Ovary (tissue), 3 donors: Measurements from ENCODE around the gene UHRF1.
"Not testable (repeated sequence)": the region's sequence is repeated elsewhere in the genome, so short reads cannot be mapped to it uniquely, and the experiment has no call there.

Experiments used
- CTCF ChIP-seq, 3 donors: fragments of 450-650 bp in 2 of 3; fragments of 200-600 bp in 1 of 3; IDR thresholded peaks; one replicate each; pipeline versions ENCODE4 v1.5.1 to v1.8.0; 2016 to 2022; ENCODE audit warnings: antibody characterized with exemption in 3 of 3, mild to moderate bottlenecking in 1 of 3
- POLR2A ChIP-seq: fragments of 450-650 bp; IDR thresholded peaks from one replicate; pipeline ENCODE4 v1.6.1; 2017; ENCODE audit warnings: antibody characterized with exemption, mild to moderate bottlenecking, moderate library complexity
- donor health status: DM: no; HTN: no; CAD: no.

GRCh38 chr19:4954320-4955149 lies 45.2 kb downstream of the UHRF1 start:
- not testable (repeated sequence) for TF ChIP-seq CTCF (IDR thresholded peaks at IDR 0.05); POLR2A
